Skin of body (tissue), 2 donors: ENCODE measurements around the gene ORC4. TPM values are rescaled to one million over a fixed set of nuclear protein-coding genes. Genes with fewer than 3 reads are reported as not detected.

Experiments
- DNase-seq: peaks from one replicate; lab custom pipeline; 2025; lab: John Stamatoyannopoulos, UW
- total RNA-seq: library from RNA; depleted of rRNA; stranded (reverse); fragments of >200 nt; gene quantifications from one replicate; pipeline ENCODE4 v1.2.3, GENCODE V29; 2014

The ORC4 gene
- total RNA-seq, 1 donor from 2014 or later: 47.6 TPM

DNA sequence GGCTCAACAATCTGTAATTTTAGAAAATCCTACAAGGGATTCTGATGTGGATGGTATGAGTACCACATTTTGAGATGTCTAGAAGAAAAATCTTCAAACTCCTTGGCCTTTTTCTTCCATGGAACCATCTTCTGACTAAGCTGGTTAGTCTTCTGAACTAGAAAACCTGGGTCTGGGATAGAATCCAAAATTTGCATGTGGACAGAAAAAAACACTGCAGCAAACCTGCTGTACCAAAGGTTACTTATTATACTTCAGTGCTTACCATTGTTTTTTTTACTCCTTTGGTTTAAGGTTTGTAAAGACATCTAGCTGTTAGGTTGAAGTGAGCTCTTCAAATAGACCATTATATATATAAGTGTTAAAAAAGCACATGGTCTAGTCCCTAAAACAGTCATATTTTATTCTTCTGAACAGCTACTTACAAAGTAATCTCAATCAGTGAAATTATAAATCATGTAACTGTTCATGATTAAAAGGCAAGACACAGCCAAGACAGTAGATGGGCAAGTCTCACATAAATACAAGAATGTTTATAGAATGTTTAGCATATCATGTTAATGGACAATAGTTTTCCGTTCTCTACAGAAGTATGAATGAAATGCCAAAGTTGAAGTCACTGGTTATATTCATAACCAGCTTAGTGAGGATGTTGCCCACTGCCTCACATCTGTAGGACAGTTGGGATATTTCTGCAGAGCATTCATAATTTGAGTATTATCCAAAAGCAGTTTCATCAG, 85.5 kb downstream of the ORC4 start:
- DNase-seq: no peak

DNA sequence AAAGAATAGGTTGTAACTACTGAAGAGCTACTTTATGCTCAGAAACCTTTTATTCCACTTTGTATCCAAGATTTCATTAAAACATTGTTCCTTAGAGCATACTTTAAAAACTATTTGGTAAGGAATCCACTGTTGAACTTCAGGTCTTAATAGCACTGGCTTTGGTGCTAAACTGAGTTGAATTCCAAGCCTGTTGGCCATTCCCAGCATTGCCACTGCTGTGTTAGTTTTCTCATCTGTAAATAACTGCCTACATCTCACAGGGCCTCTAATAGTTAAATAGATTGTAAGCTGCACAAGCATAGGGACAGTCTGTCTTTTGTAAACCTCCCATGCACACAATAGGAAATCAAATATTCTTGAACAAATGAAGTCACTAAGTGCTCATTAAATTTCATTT, 86.6 kb downstream of the ORC4 start:
- DNase-seq: no peak

DNA sequence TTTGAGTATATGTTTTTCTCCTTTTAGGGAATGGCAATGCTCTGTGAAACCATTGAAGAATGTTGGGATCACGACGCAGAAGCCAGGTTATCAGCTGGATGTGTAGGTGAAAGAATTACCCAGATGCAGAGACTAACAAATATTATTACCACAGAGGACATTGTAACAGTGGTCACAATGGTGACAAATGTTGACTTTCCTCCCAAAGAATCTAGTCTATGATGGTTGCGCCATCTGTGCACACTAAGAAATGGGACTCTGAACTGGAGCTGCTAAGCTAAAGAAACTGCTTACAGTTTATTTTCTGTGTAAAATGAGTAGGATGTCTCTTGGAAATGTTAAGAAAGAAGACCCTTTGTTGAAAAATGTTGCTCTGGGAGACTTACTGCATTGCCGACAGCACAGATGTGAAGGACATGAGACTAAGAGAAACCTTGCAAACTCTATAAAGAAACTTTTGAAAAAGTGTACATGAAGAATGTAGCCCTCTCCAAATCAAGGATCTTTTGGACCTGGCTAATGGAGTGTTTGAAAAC, 93.4 kb downstream of the ORC4 start:
- no peak for DNase-seq

DNA sequence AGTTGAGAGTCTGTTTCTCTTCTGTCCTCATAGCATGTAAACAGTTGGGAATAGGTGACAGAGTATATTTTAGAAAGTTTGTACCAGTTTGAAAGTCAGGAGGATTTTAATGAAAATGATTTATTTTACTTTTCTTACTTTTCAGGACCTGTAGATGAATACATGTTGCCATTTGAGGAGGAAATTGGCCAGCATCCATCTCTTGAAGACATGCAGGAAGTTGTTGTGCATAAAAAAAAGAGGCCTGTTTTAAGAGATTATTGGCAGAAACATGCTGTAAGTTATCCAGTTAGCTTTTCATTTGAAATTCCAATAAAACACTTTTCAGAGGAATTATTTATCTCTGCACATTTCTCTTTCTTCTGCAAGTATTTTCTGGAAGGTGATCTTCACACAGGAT, 94.7 kb downstream of the ORC4 start:
- no peak for DNase-seq

DNA sequence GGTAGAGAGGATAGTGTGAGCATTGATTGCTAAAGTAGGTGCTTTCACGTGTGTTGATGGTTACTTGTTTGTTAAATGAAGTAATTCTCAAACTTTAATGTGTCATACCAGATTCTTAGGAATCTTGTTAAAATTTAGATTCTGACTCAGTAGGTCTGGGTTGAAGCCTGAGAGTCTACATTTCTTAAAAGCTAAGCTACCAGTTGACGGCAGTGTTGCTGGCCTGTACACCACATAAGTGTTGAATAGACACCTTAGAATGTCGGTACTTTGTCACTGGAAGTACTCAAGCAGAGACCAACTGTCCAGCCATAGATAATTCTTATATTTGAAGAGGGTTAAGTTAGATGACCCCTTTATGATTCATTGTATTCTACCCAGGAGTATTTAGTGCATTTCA, 95.9 kb downstream of the ORC4 start:
- no peak for DNase-seq

DNA sequence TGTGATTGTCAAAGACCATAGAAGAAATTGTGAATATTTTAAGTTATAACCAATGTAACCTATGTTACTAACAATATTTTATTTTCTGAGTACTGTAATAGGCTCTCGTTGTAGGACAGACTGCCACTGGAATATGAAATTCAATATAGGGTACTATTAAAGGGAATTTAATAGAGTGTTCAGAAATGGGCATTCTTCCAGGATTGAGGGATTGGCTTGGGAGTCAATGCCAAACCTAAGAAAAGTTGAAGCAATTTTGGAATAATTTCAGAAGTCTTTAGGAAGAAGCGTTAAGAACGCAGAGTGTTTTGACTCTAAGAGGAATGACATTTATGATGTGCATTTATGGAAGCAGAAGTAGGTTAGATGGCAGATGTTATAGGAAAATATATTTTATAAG, 96.7 kb downstream of the ORC4 start:
- DNase-seq: no peak

DNA sequence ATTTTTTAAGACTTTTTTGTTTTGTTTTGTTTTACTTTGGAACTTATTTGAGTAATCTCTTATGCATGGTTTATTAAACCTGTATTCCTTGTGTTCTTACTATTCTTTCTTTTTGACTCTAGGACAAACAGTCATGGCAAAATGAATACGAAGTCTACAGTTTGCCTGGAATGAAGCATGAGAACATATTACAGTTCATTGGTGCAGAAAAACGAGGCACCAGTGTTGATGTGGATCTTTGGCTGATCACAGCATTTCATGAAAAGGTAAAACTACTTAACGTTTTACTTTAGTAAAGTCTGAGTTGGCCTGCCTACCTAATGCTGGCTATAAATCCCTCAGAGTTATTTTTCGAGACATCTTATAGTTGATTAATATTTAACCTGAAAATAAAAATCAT, 103.4 kb downstream of the ORC4 start:
- DNase-seq: no peak

DNA sequence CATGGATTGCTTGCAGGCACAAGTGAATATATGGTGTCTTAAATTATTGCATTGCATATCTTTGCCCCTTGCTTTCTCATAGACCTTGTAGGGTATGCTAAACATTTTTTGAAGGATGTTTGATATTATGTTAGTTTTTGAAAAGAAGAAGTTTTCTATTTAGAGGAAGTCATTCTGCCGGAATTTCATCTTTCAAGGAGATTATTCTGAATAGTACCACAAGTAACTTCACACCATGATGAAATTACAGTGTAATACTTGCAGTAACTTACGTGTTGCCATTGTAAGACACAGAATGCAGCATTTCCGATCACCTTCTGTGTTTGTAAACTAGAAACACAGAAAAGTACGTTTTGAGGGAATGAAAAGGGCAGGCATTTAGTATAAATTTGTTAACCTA, 103.8 kb downstream of the ORC4 start:
- no peak for DNase-seq

DNA sequence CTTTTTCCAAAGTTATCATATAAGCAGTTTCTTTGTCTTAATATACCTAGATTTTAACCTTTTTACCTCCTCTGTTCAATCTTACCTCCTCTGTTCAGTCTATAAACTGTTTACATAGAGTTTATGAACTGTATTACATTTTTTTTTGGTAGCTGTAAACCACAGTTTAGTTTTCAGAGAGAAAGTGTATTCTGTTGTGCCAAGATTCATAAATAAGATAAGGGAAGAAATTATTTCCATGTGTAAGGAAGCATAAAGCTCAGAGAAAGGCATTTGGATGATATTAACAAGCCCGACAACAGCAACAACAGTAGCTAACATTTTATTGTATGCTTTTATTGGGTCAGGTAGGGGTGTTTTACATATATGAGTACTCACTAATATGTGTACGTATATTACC, 104.5 kb downstream of the ORC4 start:
- no peak for DNase-seq

DNA sequence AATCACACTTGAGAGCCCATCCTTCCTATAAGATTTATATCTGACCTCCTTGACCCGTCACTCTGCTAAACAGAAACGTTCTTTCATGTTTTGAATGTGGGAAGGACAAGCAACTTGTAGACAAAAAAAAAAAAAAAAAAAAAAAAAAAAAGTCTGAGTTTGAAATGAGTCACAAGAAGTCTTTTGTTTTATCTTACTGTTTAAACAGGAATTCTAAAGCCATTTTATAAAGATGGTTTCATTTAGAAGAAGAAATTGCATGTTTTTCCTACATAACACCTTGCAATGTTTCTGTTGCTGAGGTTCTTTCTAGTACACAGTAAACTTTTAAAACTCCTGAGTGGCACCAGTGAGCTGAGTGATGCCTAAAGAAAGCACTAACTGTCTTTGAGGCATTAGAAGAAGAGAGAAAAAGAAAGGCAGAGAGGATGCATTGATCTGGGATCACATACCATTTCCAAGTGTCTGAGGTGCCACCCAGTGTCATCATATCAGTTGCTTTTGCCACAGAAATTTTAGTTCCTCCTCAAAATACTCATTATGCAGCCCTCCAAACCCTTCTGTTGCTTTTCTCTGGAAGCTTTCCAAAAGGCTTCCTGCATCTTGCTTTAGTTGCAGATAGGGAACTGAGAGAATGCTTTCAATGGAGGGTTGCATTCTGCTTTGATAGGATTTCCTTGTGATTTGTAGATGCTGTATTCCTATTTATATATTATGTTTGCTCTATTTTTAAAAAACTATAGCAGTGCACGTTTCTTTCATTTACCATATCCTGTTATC, 106.6 kb downstream of the ORC4 start:
- no peak for DNase-seq

DNA sequence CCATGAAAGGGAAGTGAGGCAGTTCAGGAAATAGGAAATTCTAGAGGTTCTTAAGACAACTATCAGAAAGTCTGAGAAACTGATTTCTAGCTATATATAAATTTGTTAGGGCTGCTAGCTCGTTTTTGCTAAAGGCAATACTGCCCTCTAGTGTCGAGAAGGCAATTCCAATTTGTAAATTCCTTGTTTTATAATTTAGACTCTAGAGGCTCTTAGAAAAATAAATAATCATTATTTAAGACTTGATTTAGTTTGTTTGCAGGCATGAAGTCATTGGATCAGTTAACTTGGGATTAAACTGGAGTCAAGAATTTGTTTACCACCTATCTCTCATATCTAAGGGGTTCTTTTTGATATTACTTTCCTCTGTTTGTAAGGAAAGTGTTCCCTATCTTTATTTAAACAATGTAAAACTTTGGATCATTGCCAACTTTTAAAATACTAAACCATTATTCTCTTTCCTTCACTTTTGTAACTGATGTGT, 109.5 kb downstream of the ORC4 start:
- peak; percentile 83 for DNase-seq

DNA sequence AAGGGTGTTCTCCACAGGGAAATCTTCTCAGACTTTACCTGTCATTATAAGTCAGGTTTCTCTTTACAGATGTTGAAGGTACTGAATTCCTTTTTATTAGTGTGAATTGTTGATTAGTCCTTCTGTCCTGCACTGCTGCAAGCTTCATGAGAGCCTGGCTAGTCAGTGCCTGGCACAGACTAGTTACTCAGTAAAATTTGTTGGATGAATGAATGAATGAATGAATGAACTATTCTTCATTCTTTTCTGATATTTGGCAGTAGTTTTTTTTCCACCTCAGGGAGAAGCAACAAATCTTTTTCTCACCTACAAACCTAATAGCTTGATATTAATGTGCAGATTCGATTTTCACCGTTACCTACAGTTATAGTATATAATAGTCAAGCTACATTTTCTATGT, 111.4 kb downstream of the ORC4 start:
- no peak for DNase-seq

DNA sequence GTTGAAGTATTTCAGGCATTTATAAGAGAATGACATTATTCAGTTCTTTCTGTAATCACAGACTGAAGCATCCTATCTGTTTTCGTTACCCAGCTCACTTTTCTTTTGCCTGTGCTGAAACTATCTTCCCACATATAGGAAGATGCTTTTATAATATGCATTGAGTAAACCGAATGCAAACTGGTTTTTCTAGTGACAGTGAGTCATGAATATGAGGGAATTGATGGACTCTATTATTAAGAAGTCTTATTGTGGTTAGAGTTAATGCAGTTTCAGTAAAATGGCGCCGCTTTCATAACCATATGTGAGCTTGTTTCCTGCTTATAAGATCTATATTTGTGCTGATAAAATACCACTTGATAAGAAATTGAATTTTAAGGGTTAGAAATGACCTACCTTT, 116.5 kb downstream of the ORC4 start:
- DNase-seq: no peak

DNA sequence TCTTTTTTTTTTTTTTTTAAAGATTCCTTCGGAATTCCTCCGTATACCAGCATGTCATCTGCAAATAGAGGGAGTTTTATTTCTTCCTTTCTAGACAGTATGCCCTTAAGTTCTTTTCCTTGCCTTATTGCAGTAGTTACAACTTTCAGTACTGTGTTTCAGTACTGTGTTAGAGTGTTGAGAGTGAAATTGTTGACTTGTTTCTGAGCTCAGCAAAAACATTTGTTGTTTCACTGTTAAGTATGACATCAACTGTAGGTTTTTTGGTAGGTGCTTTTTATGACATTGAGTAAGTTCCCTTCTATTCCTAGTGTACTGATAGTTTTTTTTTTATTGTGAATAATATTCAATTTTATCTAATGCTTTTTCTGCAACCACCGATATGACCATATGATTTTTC, 131.9 kb downstream of the ORC4 start:
- no peak for DNase-seq

DNA sequence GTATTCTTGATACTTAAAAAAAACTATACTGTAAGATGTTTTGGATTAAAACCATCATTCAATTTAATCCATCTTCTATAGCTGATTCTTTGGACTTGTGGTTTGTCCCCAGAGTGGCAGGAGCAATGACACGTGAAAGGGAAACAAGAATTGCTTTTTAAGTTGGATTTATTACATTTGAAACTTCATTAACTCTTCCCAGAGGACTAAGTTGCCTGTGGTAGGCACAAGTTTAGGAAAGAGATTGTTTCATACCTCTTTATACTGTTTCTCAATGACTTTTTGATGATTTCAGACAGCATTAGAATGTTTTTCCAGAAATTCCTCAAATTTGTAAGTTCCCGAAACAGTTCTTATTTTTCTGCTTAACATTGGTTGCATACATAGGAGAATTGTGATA, 134.4 kb downstream of the ORC4 start:
- no peak for DNase-seq

DNA sequence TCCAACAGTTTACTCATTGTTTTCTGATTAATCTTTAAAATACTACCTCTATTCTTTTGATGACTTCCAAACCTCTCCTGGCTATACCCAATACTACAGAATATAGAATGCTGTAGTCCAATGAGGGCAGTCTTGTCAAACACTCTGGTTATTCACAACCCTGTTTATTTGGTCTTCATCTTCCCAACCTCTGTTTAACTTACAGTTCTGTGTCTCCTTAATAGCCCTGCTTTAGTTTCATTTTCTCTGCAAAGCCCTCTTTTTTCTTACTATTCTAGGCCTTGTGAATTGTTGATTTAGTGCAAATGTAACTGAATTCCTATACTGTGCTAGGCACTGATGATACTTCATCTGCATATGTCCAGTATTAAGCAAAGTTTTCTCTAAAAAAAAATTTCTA, 135.7 kb downstream of the ORC4 start:
- no peak for DNase-seq

DNA sequence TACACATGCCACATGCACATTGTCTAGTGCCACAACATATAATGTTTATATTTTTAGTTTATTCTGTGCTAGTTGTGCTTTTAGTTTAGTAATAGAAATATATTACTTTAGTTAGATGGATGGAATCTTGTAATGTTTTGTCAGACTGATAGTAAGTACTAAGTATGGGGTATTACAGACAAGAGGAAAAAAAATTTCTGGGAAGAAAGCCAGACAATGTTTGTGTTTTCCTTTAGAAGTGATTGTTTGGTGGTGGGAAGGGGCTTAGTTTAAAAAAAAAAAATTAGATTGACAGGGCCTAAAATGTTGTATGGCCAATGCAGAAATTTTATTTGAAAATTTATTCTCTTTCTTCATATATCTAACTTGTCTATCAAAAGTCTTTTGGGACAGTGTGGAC, 137.9 kb downstream of the ORC4 start:
- DNase-seq: no peak

Other genes with a start within 250 kb of the ORC4 start
- gene ACVR2A, start 175.7 kb downstream of the ORC4 start, total RNA-seq: 52.9 TPM
- gene MBD5, start 354 bp upstream of the ORC4 start, total RNA-seq: 43.1 TPM